ENCODE results near the gene FRS2. TPM values are rescaled to one million over a fixed set of nuclear protein-coding genes. Genes with fewer than 3 reads are reported as not detected.

FRS2 gene, protein sequence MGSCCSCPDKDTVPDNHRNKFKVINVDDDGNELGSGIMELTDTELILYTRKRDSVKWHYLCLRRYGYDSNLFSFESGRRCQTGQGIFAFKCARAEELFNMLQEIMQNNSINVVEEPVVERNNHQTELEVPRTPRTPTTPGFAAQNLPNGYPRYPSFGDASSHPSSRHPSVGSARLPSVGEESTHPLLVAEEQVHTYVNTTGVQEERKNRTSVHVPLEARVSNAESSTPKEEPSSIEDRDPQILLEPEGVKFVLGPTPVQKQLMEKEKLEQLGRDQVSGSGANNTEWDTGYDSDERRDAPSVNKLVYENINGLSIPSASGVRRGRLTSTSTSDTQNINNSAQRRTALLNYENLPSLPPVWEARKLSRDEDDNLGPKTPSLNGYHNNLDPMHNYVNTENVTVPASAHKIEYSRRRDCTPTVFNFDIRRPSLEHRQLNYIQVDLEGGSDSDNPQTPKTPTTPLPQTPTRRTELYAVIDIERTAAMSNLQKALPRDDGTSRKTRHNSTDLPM
- 16.6 and 28.3 TPM in 2 replicates for polyA plus RNA-seq (2011; rRNA removed)
- 22.2 and 24.8 TPM in 2 replicates for polyA minus RNA-seq (2011; rRNA and poly(A)+ RNA removed)

DNA sequence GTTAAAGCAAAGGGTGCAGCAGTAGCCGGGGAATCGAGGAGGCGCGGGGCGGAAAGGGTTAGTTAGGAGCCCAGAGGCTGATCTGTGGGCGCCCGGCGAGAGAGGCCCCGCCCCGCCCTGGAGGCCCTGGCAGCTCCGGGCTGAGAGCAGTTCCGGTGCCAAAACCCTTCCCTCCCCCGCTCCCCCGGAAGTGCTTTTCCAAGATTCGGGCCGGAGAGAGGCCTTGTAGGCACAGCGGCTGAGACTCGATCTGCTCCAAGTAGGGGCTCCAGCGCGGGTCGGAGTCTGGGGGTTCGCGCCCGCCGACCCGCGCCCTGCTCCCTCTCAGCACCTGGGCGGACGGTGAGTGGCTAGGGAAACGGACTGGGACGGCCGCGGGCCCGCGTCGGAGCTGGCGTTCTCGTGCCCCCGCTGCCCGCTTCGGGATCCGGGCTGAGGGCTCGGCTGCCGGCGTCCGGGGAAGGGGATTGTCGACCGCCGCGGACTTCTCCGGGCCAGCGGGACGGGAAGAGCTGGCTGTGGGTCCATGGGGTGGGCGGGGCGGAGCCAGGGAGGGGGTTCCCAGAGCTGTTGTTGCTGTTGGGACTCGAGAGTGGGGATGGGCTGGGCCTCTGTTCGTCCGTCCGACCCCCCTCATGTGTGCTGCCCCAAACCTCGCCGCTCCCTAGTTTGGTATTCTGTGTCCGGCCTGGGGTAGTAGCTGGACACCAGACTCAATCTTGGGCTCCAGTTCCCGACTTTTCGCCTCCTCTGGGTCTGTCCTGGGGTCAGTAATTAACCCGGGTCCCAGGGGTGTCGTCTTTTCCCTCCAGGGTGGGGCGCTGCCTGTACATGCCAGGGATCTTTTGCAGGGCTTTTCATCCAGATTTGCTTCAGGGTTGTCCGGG, at the start of gene FRS2:
FRS2 (plus strand) TSS at position 200 of the 887 bp plus-strand sequence. CDS start 98,643 bp downstream, outside the sequence.
- Histone ChIP-seq H3K27me3 (ENCODE audit: control insufficient read depth, insufficient read depth, low read length) (no peaks in the 10 kb centered on the region), H3K4me3 (ENCODE audit: low read depth, low read length) (peak within 1 kb of the TSS; percentile 59), H3K36me3 (ENCODE audit: control insufficient read depth, insufficient read depth, low read length) (no peaks in the 10 kb centered on the region)
- POLR2A ChIA-PET = no interaction called here
- no peak for DNase-seq (ENCODE audit: low read depth)
- TF ChIP-seq, protein P1, sequence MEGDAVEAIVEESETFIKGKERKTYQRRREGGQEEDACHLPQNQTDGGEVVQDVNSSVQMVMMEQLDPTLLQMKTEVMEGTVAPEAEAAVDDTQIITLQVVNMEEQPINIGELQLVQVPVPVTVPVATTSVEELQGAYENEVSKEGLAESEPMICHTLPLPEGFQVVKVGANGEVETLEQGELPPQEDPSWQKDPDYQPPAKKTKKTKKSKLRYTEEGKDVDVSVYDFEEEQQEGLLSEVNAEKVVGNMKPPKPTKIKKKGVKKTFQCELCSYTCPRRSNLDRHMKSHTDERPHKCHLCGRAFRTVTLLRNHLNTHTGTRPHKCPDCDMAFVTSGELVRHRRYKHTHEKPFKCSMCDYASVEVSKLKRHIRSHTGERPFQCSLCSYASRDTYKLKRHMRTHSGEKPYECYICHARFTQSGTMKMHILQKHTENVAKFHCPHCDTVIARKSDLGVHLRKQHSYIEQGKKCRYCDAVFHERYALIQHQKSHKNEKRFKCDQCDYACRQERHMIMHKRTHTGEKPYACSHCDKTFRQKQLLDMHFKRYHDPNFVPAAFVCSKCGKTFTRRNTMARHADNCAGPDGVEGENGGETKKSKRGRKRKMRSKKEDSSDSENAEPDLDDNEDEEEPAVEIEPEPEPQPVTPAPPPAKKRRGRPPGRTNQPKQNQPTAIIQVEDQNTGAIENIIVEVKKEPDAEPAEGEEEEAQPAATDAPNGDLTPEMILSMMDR (IDR thresholded peaks at IDR 0.05; ENCODE audit: insufficient read depth, low read depth, low read length) = peak; percentile 50
- CTCF ChIA-PET = interaction anchor here (0.7 to 2.1 kb wide), 9 partner anchors 55 to 182 kb away, joined by 3 to 5 read pairs (median 3); no protein-coding TSS in a partner anchor

DNA sequence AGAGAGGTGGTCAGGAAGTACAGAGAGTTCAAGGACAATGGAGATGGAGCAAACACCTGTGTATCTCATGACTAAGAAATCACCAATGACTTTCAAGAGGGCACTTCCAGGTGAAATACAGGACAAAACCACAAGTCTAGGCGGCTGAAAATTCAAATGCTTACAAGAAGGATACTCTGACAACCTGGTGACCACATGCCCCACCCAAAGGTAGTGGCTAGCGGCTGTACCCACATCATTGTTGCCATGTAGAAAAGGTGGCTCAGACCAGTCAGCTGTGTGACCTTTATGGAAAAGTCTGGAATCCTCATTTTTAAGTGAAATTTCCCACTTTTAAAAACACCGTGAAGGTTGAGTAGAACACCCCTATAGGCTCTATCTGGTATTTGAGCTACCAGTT, 48.6 kb upstream of the FRS2 start:
- Histone ChIP-seq H3K36me3 (ENCODE audit: control insufficient read depth, insufficient read depth, low read length) (no peaks in the 10 kb centered on the region), H3K27me3 (ENCODE audit: control insufficient read depth, insufficient read depth, low read length) (no peaks in the 10 kb centered on the region; the same call in 1 of the 2 replicates), H3K4me3 (ENCODE audit: low read depth, low read length) (no peak overlapping the region)
- DNase-seq (ENCODE audit: low read depth) = no peak
- ChIA-PET CTCF (interaction anchor here (0.9 to 1.0 kb wide), 2 partner anchors 65 to 150 kb away, joined by 3 read pairs; no protein-coding TSS in a partner anchor), POLR2A (no interaction called here)
- TF ChIP-seq, protein P1 (IDR thresholded peaks at IDR 0.05; ENCODE audit: insufficient read depth, low read depth, low read length) = no peak

DNA sequence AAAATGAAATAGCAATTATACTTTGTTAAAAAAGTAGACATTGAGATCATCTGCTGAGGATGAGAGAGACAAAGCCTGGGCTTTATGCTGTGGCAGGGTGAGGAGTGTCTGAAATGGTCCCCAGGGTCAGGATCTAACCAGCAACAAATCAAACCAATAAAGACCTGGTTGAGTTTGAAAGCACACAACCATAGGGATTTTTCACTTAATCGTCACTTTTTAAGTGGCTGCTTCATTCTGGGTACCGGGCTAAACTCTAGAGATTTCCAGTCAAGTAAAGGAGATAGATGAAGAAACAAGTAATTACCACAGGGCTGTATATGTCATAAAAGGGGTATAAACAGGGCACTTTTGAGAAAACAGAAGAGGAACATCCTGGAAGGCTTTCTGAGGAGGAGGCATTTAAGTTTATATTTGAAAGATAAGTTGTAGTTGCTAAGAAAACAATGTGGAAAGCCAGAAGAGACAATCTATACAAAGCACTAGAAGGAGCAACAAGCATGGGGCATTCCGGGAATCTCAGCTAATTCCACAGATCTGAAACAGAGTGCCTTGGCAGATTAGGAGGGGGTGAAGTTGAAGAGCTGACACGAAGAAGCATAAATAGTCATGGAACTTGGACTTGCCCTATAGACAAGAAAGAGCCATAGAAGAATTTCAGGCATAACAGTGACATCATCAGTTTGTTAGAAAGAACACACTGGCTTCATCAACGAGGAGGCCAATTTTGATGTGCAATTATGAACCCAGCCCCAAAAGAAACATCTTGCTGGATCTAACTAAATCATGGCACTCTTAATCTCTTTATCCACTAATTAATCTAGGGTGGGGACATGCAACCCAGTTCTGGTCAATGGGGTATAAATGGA, 46.9 kb upstream of the FRS2 start:
- Histone ChIP-seq H3K4me3 (ENCODE audit: low read depth, low read length) (no peak overlapping the region), H3K36me3 (ENCODE audit: control insufficient read depth, insufficient read depth, low read length) (no peaks in the 10 kb centered on the region), H3K27me3 (ENCODE audit: control insufficient read depth, insufficient read depth, low read length) (no peaks in the 10 kb centered on the region; the same call in 1 of the 2 replicates)
- ChIA-PET CTCF (no interaction called here), POLR2A (no interaction called here)
- DNase-seq (ENCODE audit: low read depth) = no peak
- TF ChIP-seq, protein P1 (IDR thresholded peaks at IDR 0.05; ENCODE audit: insufficient read depth, low read depth, low read length) = no peak

DNA sequence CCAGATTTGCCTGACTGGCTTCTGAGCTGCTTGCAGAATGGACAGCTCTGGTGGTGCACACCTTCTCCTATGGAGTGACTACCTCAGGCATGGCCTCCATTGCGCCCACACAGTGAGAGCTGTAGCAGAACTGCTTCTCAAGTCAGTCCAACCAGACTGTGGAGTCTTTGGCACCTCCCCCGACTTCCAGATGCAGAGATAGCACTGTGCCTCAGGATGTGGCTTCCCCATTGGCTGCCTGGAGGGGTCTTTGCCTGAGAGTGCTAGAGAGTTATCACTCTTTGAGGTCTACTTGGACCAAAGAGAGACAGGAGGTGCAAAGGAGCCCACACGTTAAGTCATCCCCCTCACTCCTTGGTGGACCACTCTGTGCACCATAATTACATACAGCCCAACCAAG, 44.8 kb upstream of the FRS2 start:
- DNase-seq (ENCODE audit: low read depth) = no peak
- POLR2A ChIA-PET = no interaction called here
- TF ChIP-seq, protein P1 (IDR thresholded peaks at IDR 0.05; ENCODE audit: insufficient read depth, low read depth, low read length) = no peak
- CTCF ChIA-PET = interaction anchor here (0.6 kb wide), 1 partner anchor 9 kb away, joined by 4 read pairs; no protein-coding TSS in a partner anchor
- Histone ChIP-seq H3K4me3 (ENCODE audit: low read depth, low read length) (no peak overlapping the region), H3K36me3 (ENCODE audit: control insufficient read depth, insufficient read depth, low read length) (no peaks in the 10 kb centered on the region), H3K27me3 (ENCODE audit: control insufficient read depth, insufficient read depth, low read length) (no peaks in the 10 kb centered on the region; the same call in 1 of the 2 replicates)
